Smooth muscle cell (in vitro differentiated cells): ENCODE data around the gene SFXN5. TPM values are rescaled to one million over a fixed set of nuclear protein-coding genes. Genes with fewer than 3 reads are reported as not detected.

Experiments used
- DNase-seq: peaks from one replicate; lab custom pipeline; 2025; ENCODE audit not compliant: unreplicated experiment; lab: John Stamatoyannopoulos, UW
- H2AFZ ChIP-seq: fragments of 200-600 bp; sonication (generic); 2 replicates; pipeline ENCODE4 v1.6.0; 2016; ENCODE audit warnings: antibody characterized with exemption, low read depth, mild to moderate bottlenecking
- H3F3A ChIP-seq: fragments of 200-600 bp; sonication (generic); 2 replicates; pipeline ENCODE4 v1.6.0; 2017; ENCODE audit warnings: antibody characterized with exemption, low read depth
- H3K27ac ChIP-seq: fragments of 200-600 bp; sonication (generic); 2 replicates; pipeline ENCODE4 v1.5.1; 2016; ENCODE audit warnings: low read depth, mild to moderate bottlenecking
- H3K27me3 ChIP-seq: fragments of 200-600 bp; sonication (generic); 2 replicates; pipeline ENCODE4 v1.6.1; 2016; ENCODE audit warnings: low read depth, mild to moderate bottlenecking
- H3K36me3 ChIP-seq: fragments of 200-600 bp; sonication (generic); 2 replicates; pipeline ENCODE4 v1.5.1; 2016; ENCODE audit warnings: low read depth
- H3K4me1 ChIP-seq: fragments of 200-600 bp; sonication (generic); 2 replicates; pipeline ENCODE4 v1.5.1; 2016; ENCODE audit warnings: low read depth
- H3K4me2 ChIP-seq: fragments of 200-600 bp; sonication (generic); 2 replicates; pipeline ENCODE4 v1.6.0; 2016; ENCODE audit warnings: mild to moderate bottlenecking
- H3K4me3 ChIP-seq: fragments of 200-600 bp; sonication (generic); 2 replicates; pipeline ENCODE4 v1.5.1; 2016; ENCODE audit warnings: mild to moderate bottlenecking
- H3K79me2 ChIP-seq: fragments of 200-600 bp; sonication (generic); 2 replicates; pipeline ENCODE4 v1.6.0; 2016; ENCODE audit warnings: low read depth, mild to moderate bottlenecking
- H3K9ac ChIP-seq: fragments of 200-600 bp; sonication (generic); 2 replicates; pipeline ENCODE4 v1.6.0; 2016; ENCODE audit warnings: low read depth
- H3K9me3 ChIP-seq: fragments of 200-600 bp; sonication (generic); replicated peaks from 2 replicates; pipeline ENCODE4 v1.5.1; 2016; ENCODE audit warnings: low read depth
- H4K20me1 ChIP-seq: fragments of 200-600 bp; sonication (generic); 2 replicates; pipeline ENCODE4 v1.6.0; 2016; ENCODE audit warnings: low read depth
- CTCF ChIP-seq: fragments of 200-600 bp; sonication (generic); IDR thresholded peaks from 2 replicates; pipeline ENCODE4 v1.5.1; 2017; ENCODE audit warnings: borderline replicate concordance, mild to moderate bottlenecking, antibody characterized with exemption; ENCODE audit not compliant: insufficient read depth, poor library complexity, severe bottlenecking
- WGBS: methylation state at CpG from one replicate; pipeline ENCODE4 v1.1.7; 2016; ENCODE audit warnings: low lambda C conversion rate; 5-methylcytosine and 5-hydroxymethylcytosine counted together
- polyA plus RNA-seq: library from polyadenylated mRNA; unstranded; fragments of >200 nt; fragmentation: Nextera tagmentation; extraction: Ambion mirVana; gene quantifications from 2 replicates; pipeline ENCODE4 v1.2.1, GENCODE V29; 2016
- total RNA-seq: library from RNA; depleted of rRNA; stranded (reverse); fragments of >200 nt; gene quantifications from 2 replicates; pipeline ENCODE4 v1.2.3, GENCODE V29; 2014

Gene SFXN5
- total and polyA plus RNA-seq, 2 experiments from 2014 or later: 6.9 to 8.3 TPM

GRCh38 chr2:73036766-73037165 is 34.7 kb downstream of the SFXN5 start:
- Histone ChIP-seq H3K27ac (no peak overlapping the region), H2AFZ (no peak overlapping the region), H4K20me1 (no peaks in the 10 kb centered on the region), H3K4me2 (no peak overlapping the region), H3K27me3 (no peaks in the 10 kb centered on the region), H3K4me1 (no peaks in the 10 kb centered on the region), H3K9me3 (no peaks in the 10 kb centered on the region), H3F3A (no peaks in the 10 kb centered on the region), H3K79me2 (no peaks in the 10 kb centered on the region), H3K9ac (no peak overlapping the region), H3K36me3 (no peaks in the 10 kb centered on the region), H3K4me3 (no peak overlapping the region)
- 71% methylated on average over 11 of the region's 11 CpGs for WGBS
- TF ChIP-seq CTCF: no peak
- no peak for DNase-seq

GRCh38 chr2:73035899-73036711 is 35.4 kb downstream of the SFXN5 start:
- H3K4me1 ChIP-seq: no peaks in the 10 kb centered on the region
- 97% methylated on average over 6 of the region's 6 CpGs for WGBS
- no peak for TF ChIP-seq CTCF
- no peaks in the 10 kb centered on the region for H3K79me2 ChIP-seq
- no peaks in the 10 kb centered on the region for H3F3A ChIP-seq
- no peaks in the 10 kb centered on the region for H4K20me1 ChIP-seq
- no peaks in the 10 kb centered on the region for H3K36me3 ChIP-seq
- no peak overlapping the region for H3K4me2 ChIP-seq
- H2AFZ ChIP-seq: no peak overlapping the region
- H3K4me3 ChIP-seq: no peak overlapping the region
- no peaks in the 10 kb centered on the region for H3K9me3 ChIP-seq
- no peak overlapping the region for H3K9ac ChIP-seq
- H3K27ac ChIP-seq: no peak overlapping the region
- DNase-seq: no peak
- no peaks in the 10 kb centered on the region for H3K27me3 ChIP-seq

GRCh38 chr2:73034661-73035375 is 36.7 kb downstream of the SFXN5 start:
- H3F3A ChIP-seq: no peaks in the 10 kb centered on the region
- H3K4me2 ChIP-seq: no peak overlapping the region
- H3K36me3 ChIP-seq: no peaks in the 10 kb centered on the region
- no peaks in the 10 kb centered on the region for H4K20me1 ChIP-seq
- no peak overlapping the region for H3K4me3 ChIP-seq
- no peak overlapping the region for H3K27ac ChIP-seq
- H2AFZ ChIP-seq: no peak overlapping the region
- TF ChIP-seq CTCF: no peak
- H3K9ac ChIP-seq: no peak overlapping the region
- no peaks in the 10 kb centered on the region for H3K9me3 ChIP-seq
- no peaks in the 10 kb centered on the region for H3K4me1 ChIP-seq
- H3K79me2 ChIP-seq: no peaks in the 10 kb centered on the region
- 98% methylated on average over 7 of the region's 7 CpGs for WGBS
- no peak for DNase-seq
- H3K27me3 ChIP-seq: no peaks in the 10 kb centered on the region
